Retinal pigment epithelial cell (primary cell): ENCODE results near the gene GARNL3.

Source experiments
- DNase-seq: peaks from one replicate; pipeline ENCODE4 v3.0.0-alpha.2; 2010; ENCODE audit warnings: low read depth
- H3K4me3 ChIP-seq: 2 replicates; pipeline ENCODE4 v1.5.1; 2011; ENCODE audit warnings: mild to moderate bottlenecking, low read length, control low read depth, moderate library complexity
- TF ChIP-seq, protein P1 (sequence below): conservative IDR thresholded peaks from 2 replicates; pipeline ENCODE4 v1.5.1; 2011; ENCODE audit warnings: low read depth, low read length, control low read depth, inconsistent platforms

GARNL3 gene

DNA sequence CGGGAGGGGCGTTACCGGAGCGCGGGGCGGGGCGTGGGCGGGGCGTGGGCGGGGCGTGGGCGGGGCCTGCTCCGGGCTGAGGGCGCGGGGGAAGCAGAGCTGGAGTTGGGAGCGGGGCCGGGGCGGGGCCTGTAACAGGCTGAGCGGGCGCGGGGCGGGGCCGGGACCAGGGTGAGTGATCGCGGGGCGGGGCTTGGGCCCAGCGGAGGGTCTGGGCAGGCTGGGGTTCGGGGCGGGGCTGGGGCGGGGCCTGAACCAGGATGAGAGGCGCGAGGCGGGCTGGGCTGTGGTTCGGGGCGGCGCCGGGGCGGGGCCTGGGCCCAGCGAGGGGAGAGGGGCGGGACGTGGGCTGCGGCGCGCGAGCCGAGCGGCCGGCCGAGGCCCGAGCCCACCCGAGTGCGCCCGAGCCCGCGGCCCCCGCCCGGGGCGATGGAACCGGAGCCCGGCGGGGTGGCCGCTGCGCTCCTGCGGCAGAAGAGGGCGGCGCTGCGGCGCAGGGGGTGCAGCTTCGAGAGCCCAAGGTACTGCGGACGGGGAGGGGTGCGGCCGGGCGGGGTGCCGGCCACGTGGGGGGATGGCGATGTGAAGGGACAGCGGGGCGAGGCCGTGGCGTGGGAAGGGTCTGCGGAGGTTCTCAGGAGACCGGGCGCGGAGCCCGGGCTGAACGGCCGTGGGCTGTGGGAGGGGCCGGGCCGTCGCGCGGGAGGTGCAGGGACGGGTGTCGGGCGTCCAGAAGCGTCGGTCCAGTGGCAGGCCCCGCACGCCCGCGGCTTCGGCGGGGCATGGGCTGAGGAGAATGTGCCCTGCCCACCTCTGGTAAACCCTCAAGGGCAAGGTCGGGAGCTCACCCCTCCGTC, 39.5 kb upstream of the GARNL3 start:
- TF ChIP-seq, protein P1, sequence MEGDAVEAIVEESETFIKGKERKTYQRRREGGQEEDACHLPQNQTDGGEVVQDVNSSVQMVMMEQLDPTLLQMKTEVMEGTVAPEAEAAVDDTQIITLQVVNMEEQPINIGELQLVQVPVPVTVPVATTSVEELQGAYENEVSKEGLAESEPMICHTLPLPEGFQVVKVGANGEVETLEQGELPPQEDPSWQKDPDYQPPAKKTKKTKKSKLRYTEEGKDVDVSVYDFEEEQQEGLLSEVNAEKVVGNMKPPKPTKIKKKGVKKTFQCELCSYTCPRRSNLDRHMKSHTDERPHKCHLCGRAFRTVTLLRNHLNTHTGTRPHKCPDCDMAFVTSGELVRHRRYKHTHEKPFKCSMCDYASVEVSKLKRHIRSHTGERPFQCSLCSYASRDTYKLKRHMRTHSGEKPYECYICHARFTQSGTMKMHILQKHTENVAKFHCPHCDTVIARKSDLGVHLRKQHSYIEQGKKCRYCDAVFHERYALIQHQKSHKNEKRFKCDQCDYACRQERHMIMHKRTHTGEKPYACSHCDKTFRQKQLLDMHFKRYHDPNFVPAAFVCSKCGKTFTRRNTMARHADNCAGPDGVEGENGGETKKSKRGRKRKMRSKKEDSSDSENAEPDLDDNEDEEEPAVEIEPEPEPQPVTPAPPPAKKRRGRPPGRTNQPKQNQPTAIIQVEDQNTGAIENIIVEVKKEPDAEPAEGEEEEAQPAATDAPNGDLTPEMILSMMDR = no peak
- peak; percentile 55 for DNase-seq
- peak overlapping the region; percentile 58 for H3K4me3 ChIP-seq

DNA sequence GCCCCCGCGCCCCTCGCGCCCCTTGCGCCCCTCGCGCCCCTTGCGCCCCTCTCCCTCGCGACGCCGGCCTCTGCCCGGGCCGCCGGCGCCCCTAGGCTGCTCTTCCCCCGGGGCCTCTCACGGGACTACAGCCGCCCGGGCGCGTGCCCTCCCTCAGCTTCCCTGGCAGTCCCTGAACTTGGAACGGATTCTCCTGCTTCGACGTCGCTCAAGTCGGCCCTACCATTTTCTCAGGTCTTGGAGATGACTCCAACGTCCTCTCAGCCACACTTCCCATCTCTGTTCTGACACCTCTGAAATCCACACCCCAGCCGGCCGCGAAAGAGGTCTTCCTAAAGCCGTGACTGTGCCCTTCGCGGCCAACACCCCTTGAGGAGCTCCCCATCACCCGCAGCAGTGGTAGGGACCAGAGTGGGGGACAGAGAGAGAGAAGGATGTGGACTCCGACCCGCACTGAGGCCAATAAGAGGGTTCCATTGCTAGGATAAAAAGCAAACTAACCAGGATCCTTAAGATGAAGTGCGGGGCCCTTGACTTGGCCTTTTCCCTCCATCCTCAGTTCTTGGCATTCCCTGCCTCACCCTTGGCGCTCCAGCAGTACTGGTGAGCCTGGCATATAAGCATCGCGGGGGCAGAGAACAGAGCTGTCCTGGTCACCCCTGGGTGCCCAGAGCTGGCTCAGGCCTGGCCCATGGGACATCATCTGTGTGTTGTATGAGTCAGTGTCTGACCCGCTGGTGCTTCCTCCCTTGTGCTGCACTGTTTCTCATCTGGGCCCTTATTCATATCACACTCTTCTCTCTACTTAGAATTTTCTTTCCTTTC, 38.6 kb upstream of the GARNL3 start:
- peak overlapping the region; percentile 51 for H3K4me3 ChIP-seq
- TF ChIP-seq, protein P1 = no peak
- no peak for DNase-seq

DNA sequence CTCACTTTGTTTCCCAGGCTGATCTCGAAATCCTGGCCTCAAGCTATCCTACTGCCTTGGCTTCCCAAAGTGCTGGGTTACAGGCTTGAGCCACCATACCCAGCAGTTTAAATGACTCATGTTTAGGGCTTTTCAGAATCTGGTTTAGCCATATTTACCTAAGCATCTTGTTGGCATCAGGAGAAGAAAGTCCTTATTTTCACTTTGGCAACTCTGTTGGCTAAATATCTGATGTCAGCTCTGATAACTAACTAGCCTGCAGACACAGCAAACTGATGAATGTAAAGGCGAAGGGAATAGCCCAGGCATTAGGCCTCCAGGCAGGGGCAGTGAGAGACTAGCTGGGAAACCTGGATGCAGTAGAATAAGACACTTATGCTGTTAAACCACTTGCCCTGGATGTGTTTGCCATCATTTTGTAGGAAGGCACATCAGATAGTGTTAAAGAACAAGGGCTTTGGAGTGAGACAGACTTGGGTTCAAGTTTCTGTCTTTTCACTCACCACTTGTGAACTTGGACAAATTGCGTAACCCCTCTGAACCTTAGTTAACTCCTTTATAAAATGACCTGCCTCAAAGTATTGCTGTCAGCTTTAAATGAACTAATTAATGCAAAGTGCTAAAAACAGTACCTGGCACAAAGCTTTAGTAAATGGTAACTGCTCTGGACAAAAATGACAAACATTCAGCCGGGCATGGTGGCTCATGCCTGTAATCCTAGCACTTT, 34.7 kb upstream of the GARNL3 start:
- DNase-seq = no peak
- TF ChIP-seq, protein P1 = no peak
- no peak overlapping the region for H3K4me3 ChIP-seq

DNA sequence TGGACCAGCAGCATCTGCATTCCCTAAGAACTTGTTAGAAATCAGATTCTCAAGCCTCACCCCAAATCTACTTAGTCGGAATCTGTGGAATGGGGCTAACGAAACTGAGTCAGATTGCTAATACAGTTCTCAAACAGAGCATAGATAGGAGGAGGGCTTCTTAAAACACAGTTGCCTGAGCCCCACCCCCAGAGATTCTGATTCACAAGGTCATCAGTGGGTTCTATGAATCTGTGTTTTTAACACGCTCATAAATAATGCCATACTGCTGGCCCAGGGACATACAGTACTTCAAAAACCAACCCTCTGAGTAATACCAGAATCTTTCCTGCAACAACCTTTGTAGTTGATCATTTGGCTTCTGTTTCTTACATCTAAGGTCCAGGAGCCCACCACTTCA, 32.9 kb upstream of the GARNL3 start:
- H3K4me3 ChIP-seq = no peak overlapping the region
- no peak for DNase-seq
- TF ChIP-seq, protein P1 = no peak

DNA sequence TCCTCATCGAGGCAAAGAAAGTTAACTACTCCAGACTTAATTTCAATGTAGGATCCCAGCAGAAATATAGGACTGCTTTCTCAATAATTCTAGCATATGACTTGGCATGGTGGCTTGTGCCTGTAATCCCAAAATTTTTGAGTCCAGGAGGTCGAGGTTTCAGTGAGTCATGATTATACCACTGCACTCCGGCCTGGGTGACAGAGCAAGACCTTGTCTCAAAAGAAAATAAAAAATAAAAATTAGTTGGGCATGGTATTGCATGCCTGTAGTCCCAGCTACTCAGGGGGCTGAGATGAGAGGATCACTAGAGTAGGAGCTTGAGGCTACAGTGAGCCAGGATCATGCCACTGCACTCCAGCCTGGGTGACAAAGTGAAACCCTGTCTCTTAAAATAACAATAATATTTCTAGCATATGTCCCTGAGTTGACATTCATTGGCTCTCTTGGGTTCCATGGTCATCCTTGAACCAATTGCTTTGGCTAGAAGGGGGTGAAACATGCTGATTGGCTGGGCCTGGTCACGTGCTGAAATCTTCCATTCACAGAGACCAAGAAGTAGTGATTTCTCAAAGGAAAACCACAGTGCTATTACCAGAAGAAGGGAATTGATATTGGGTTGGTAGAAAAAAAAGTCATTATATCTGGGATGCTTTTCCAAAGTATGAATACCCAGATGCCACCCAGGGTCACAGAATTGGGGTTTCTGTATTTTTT, 31.6 kb upstream of the GARNL3 start:
- no peak for DNase-seq

DNA sequence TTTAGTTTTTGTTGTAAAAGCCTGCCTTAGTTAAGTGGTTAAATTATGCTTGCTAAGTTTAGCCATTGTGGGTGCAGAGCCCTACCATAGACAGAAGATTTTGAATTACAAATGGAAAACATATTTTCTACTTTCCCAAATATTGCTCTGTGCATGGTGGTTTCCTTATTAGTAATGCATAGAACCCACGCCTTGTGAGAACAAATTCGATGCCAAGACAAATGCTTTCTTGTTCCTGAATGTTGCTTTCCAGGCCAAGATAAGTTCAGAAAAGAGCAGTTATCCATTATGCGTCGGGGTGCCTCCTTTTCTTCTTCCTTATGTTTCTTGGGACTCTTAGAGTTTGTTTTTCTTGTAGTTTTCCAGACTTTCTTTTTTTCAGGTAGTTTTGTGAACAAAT, 31.0 kb upstream of the GARNL3 start:
- no peak for DNase-seq
- TF ChIP-seq, protein P1 = no peak
- no peak overlapping the region for H3K4me3 ChIP-seq

More for the DNA sequence above, 31.6 kb upstream of the GARNL3 start:
- TF ChIP-seq, protein P1 = no peak
- H3K4me3 ChIP-seq = no peak overlapping the region
